Activated T-cell treated with anti-CD3 and anti-CD28 coated beads for 4 hours (primary cell): ENCODE data around the gene DENND5A.

Source experiments
- DNase-seq: peaks from one replicate; pipeline ENCODE4 v3.0.0-alpha.2; 2020

The DENND5A gene

DNA sequence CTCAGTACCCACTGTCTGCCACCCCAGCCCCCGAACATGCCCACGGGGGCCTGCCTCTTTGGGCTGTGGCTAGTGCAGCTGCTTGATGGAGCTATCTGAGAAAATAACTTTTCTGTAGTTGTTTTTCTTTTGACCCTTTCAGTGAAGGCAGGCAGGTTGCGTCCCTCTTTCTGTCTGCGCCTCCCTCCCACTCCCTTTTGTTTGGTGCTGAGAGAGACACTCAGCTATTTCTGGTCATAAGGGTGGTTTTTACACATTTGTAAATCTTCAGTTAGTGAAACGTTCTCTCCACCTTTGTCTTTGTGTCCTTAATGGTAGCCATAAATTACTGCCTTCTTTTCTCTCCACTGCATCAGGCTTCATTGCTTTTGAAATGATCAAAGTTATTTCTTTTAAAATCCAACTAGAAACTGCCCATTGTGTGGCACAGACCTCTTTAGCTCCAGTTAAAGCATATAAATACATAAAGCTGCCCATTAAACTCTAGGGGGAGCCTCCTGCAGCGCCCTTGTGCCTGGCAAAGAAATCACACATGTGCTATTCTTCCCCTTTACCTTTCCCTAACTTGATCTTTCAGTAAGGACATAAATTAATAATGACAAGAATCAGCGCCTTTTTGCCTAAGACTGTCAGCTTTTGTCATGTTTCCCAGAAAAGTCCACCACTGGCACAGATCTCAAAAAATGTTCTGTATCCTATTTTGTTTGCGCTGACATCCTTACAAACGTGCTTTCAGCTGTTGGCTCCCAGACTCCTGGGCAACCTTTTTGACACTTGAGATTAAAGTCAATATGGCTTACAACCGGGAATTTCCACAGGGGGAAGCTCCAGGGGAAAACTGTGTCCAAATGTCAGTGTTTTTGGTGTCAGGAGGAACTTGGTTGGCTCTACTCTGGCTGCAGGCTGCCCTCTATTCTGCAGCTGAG, 172.0 kb downstream of the DENND5A start:
- DNase-seq: no peak

DNA sequence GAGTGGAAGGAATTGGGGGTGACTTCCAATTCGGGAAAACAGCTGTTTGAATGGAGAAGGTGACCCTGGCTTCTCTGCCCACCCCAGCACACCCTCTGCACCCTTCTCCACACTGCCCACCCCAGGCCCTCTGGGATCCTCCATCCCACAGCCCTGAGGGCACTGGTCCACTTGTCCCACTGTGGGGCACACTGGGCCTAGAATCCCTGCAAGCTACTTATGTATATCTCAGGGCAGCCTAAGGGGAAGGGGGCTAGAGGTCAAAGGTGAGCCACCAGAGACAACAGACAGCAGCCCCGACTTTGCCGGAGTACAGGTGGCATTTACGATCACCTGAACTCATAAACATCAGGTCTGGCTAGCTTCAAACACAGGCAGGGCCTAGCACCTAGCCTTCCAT, 173.1 kb downstream of the DENND5A start:
- DNase-seq: no peak

DNA sequence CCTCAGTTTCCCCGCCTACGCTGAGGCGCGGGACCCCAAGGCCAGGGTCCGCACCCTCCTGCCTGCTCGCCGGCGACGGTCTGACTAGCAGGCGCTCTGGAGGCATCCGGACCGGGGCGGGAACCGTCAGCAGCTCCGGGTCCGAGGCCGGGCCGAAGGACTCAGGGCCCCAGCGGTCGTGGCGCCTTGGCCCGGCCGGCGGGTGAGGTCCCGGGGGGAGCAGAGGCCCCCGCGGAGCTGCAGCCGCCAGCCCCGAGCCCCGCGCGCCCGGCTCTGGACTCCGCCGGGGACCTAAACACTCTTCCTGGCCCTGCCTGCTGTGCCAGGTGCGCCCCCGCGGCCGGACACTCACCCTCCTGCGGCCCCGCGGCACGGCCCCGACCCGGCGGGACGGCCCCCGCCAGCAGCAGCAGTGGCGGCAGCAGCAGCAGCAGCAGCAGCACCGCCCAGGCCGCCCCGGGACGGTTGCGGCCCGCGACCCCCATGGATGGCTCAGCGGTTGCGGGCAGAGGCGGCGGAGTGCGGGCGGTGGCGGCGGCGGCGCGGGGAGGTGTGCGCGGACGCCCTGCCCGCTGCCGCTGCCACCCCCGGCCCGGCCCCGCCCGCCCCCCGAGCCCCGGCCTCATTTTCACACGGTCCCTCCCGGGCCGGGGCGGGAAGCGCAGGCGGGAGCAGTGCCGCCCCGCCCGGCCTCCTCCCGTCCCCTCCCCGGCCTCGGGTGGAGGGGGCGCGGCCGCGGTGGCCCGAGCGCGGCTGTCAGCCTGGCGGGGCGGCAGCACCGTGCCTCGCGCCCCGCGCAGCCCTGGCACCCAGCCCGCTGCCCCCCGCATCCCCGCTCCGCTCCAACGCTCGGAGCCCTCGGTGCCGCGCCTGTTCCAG, 173.9 kb downstream of the DENND5A start, which contains the start of gene SCUBE2:
Gene SCUBE2 (minus strand): TSS at position 556 of the 879 bp plus-strand sequence. CDS start 71 bp downstream, at position 485.
- no peak for DNase-seq

DNA sequence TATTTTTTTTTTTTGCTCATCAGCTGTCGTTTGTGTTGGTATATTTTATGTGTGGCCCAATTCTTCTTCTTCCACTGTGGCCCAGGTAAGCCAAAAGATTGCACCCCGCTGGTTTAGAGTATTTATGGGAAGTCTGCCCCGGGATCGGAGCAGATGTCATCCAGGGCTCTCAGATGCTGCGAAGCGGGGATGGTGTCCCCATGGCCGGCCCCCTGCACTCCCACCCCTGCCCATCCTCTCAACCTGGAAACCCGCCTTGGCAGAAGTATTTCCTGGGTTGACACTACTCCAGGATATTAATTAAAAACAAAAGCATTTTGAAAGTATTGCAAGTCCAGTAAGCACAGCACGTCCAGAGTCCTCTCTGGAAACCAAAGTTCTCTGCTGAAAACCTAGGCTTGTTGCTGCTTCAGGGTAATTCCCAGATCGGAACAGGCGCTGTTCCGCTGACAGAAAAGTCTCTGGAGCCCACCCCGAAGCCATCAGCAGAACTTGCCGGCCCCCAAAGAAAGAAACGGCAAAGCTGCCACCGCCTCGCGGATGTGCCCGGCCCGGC, 174.6 kb downstream of the DENND5A start:
- DNase-seq: no peak

DNA sequence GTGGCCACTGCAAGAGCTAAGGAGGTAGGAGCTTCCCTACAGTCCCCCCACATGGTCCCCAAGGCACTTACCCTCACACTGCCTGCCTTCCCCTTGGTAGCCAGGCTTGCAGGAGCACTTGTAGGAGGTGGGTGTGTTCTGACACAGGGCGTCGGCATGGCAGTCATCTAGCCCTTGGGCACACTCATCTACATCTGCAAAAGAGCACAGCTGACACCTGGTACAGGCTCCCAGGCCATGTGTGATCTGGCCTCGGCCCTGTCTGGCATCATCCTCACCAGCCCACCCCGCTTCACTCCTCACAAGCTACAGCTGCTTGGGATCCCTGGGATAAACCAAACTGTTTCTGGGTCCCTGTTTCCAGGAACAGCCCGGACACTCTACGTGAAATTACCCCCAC, 175.5 kb downstream of the DENND5A start:
- DNase-seq: no peak

DNA sequence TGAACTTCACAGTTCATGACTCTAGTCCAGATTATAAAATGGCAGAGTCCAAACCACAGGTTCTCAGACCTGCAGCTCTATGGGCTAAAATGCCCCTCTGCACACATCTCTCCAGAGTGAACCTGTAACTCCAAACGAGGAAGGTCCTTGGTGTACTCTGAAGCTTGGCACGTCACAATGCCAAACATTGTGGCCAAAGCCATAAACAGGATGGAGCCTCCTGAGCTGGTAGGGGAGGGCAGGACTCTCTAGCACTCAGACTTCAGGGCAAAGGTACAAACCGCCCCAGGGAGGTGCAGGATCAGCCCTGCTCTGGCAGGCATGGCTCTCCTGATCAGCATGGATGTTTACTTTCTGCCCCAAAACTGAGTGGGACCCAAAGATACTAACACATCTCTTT, 176.1 kb downstream of the DENND5A start:
- no peak for DNase-seq
